ENCODE results near the gene PLEKHH1. TPM values are rescaled to one million over a fixed set of nuclear protein-coding genes. Genes with fewer than 3 reads are reported as not detected.
"Not testable (repeated sequence)": the region's sequence is repeated elsewhere in the genome, so short reads cannot be mapped to it uniquely, and the experiment has no call there.

PLEKHH1 gene
- total RNA-seq, 4 donors from 2014 or later = 71.1 to 123 (median 79.7) TPM

- no peak for TF ChIP-seq EP300 (IDR thresholded peaks at IDR 0.05; ENCODE audit: low read depth)
- TF ChIP-seq CTCF (IDR thresholded peaks at IDR 0.05) = peak; percentile 46 to 61 (median 55)
- no peak for TF ChIP-seq POLR2A (IDR thresholded peaks at IDR 0.05)
- H3K27ac ChIP-seq = no peak overlapping the region
- H3K4me1 ChIP-seq = no peaks in the 10 kb centered on the region
- intact Hi-C loops (cut with DNase I; ENCODE audit: low total_unique reads) = no loop called here
- peak; percentile 41 for DNase-seq
- no peaks in the 10 kb centered on the region for H3K27me3 ChIP-seq
- 60 to 82% methylated on average over 1 to 6 of the region's 6 CpGs for WGBS, 2 donors (ENCODE audit: low coverage in 1 of 2)
- H3K9me3 ChIP-seq = no peaks in the 10 kb centered on the region
- H3K36me3 ChIP-seq = peaks cover 0 to 34% (median 6%) of the 10 kb centered on the region in 4 donors
- in situ Hi-C loops (cut with MboI; ENCODE audit: low pct_ligation_motif_present in 1 of 4, low pct_unique_long_range_greater_than_20kb in 1 of 4, low sequenced_read_pairs in 3 of 4) = loop anchor here in 2 of 4 donors (10.0 kb wide), 1 partner anchor 121 kb away; the partner anchor contains the start of gene RDH12 (in 2 of the 2)
- H3K4me3 ChIP-seq = no peak overlapping the region
These were observed 50.9 kb downstream of the PLEKHH1 start for GRCh38 chr14:67583711-67584644.

DNA sequence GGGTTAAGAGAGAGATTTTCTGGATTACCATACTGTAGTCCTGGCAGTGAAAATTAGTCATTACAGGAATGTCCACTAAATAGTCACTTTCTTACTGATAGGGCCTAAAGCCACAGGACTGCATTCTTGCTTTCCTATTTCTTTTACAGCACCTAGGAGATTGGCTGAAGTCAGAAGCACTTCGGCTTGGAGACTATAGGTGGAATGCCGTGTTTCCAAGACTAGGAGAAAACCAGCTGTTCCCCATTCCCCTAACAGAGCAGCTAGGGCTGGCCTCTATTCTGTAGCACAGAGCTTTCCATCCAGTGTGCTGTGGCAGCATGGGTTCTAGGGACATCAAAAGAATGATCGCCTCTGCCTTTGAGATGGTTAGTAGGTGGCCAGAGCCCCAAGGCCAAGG lies 51.9 kb downstream of the PLEKHH1 start:
- TF ChIP-seq EP300 (IDR thresholded peaks at IDR 0.05; ENCODE audit: low read depth) = no peak
- no peak for TF ChIP-seq POLR2A (IDR thresholded peaks at IDR 0.05)
- TF ChIP-seq CTCF (IDR thresholded peaks at IDR 0.05) = no peak
- no peak for TF ChIP-seq POLR2AphosphoS5 (IDR thresholded peaks at IDR 0.05)
- DNase-seq = no peak
- Histone ChIP-seq H3K9me3 (no peaks in the 10 kb centered on the region), H3K4me1 (no peaks in the 10 kb centered on the region), H3K27ac (no peak overlapping the region), H3K4me3 (no peak overlapping the region), H3K27me3 (no peaks in the 10 kb centered on the region), H3K36me3 (peaks cover 0 to 44% (median 9%) of the 10 kb centered on the region in 4 donors)
- in situ Hi-C loops (cut with MboI; ENCODE audit: low pct_ligation_motif_present in 1 of 4, low pct_unique_long_range_greater_than_20kb in 1 of 4, low sequenced_read_pairs in 3 of 4) = loop anchor here in 2 of 4 donors (10.0 kb wide), 1 partner anchor 120 kb away; the partner anchor contains the start of gene RDH12 (in 2 of the 2)
- intact Hi-C loops (cut with DNase I; ENCODE audit: low total_unique reads) = no loop called here
- 80 to 91% methylated on average over 1 to 3 of the region's 3 CpGs for WGBS, 2 donors (ENCODE audit: low coverage in 1 of 2)

GRCh38 chr14:67586369-67586768 lies 53.3 kb downstream of the PLEKHH1 start:
- intact Hi-C loops (cut with DNase I; ENCODE audit: low total_unique reads) = no loop called here
- no peaks in the 10 kb centered on the region for H3K9me3 ChIP-seq
- no peak for DNase-seq
- TF ChIP-seq POLR2A (IDR thresholded peaks at IDR 0.05) (no peak), EP300 (IDR thresholded peaks at IDR 0.05; ENCODE audit: low read depth) (no peak), CTCF (IDR thresholded peaks at IDR 0.05) (no peak), POLR2AphosphoS5 (IDR thresholded peaks at IDR 0.05) (no peak)
- 66 to 67% methylated on average over 3 to 4 of the region's 4 CpGs for whole genome bisulfite sequencing, 2 donors (ENCODE audit: low coverage in 1 of 2)
- no peaks in the 10 kb centered on the region for H3K4me1 ChIP-seq
- in situ Hi-C loops (cut with MboI; ENCODE audit: low pct_ligation_motif_present in 1 of 4, low pct_unique_long_range_greater_than_20kb in 1 of 4, low sequenced_read_pairs in 3 of 4) = loop anchor here in 2 of 4 donors (10.0 kb wide), 1 partner anchor 118 kb away; the partner anchor contains the start of gene RDH12 (in 2 of the 2)
- no peak overlapping the region for H3K27ac ChIP-seq
- H3K36me3 ChIP-seq = peaks cover 0 to 49% (median 9%) of the 10 kb centered on the region in 4 donors
- H3K27me3 ChIP-seq = no peaks in the 10 kb centered on the region
- no peak overlapping the region for H3K4me3 ChIP-seq

GRCh38 chr14:67589204-67589770 lies 56.2 kb downstream of the PLEKHH1 start:
- Histone ChIP-seq H3K4me3 (no peak overlapping the region), H3K4me1 (no peaks in the 10 kb centered on the region), H3K9me3 (no peaks in the 10 kb centered on the region), H3K27me3 (no peaks in the 10 kb centered on the region), H3K27ac (no peak overlapping the region), H3K36me3 (peaks cover 0 to 57% (median 13%) of the 10 kb centered on the region in 4 donors)
- intact Hi-C loops (cut with DNase I; ENCODE audit: low total_unique reads) (no loop called here), in situ Hi-C loops (cut with MboI; ENCODE audit: low pct_ligation_motif_present in 1 of 4, low pct_unique_long_range_greater_than_20kb in 1 of 4, low sequenced_read_pairs in 3 of 4) (loop anchor here in 2 of 4 donors (10.0 kb wide), 1 partner anchor 116 kb away; the partner anchor contains the start of gene RDH12 (in 2 of the 2))
- 89 to 90% methylated on average over 1 to 2 of the region's 2 CpGs for WGBS, 2 donors (ENCODE audit: low coverage in 1 of 2)
- TF ChIP-seq EP300 (IDR thresholded peaks at IDR 0.05; ENCODE audit: low read depth) (no peak), CTCF (IDR thresholded peaks at IDR 0.05) (no peak), POLR2AphosphoS5 (IDR thresholded peaks at IDR 0.05) (no peak), POLR2A (IDR thresholded peaks at IDR 0.05) (no peak)
- DNase-seq = no peak

- in situ Hi-C loops (cut with MboI; ENCODE audit: low pct_ligation_motif_present in 1 of 4, low pct_unique_long_range_greater_than_20kb in 1 of 4, low sequenced_read_pairs in 3 of 4); DNase-seq; H3K27me3 ChIP-seq; H3K27ac ChIP-seq; H3K4me3 ChIP-seq; H3K9me3 ChIP-seq; H3K4me1 ChIP-seq: not testable (repeated sequence)
- 0 to 45% methylated on average over 1 of the region's 1 CpG for WGBS, 2 donors (ENCODE audit: low coverage in 1 of 2)
- H3K36me3 ChIP-seq = peaks cover 0 to 35% (median 9%) of the 10 kb centered on the region in 4 donors
- intact Hi-C loops (cut with DNase I; ENCODE audit: low total_unique reads) = loop anchor here (10.0 kb wide), 1 partner anchor 101 kb away; the partner anchor contains the start of gene RDH11
These were observed 60.6 kb downstream of the PLEKHH1 start for GRCh38 chr14:67593650-67594049.

All from transverse colon (tissue), 4 donors.